Endothelial cell (in vitro differentiated cells): Measurements from ENCODE around the gene KCNE2. TPM values are rescaled to one million over a fixed set of nuclear protein-coding genes. Genes with fewer than 3 reads are reported as not detected.

Experiments
- DNase-seq: peaks from one replicate; pipeline ENCODE4 v3.0.0; 2021; ENCODE audit warnings: low spot score
- H3K27ac Mint-ChIP-seq: one replicate; pipeline ENCODE4 v1.8.0; 2021; ENCODE audit warnings: mixed read lengths, inconsistent platforms; ENCODE audit not compliant: unreplicated experiment
- H3K27me3 Mint-ChIP-seq: one replicate; pipeline ENCODE4 v1.8.0; 2021; ENCODE audit warnings: mild to moderate bottlenecking, moderate library complexity, mixed read lengths, inconsistent platforms; ENCODE audit not compliant: unreplicated experiment
- H3K36me3 Mint-ChIP-seq: one replicate; pipeline ENCODE4 v1.8.0; 2021; ENCODE audit warnings: mild to moderate bottlenecking, low read depth, mixed read lengths, inconsistent platforms; ENCODE audit not compliant: unreplicated experiment
- H3K4me1 Mint-ChIP-seq: one replicate; pipeline ENCODE4 v1.8.0; 2021; ENCODE audit warnings: mild to moderate bottlenecking, mixed read lengths, inconsistent platforms; ENCODE audit not compliant: unreplicated experiment
- H3K4me3 Mint-ChIP-seq: one replicate; pipeline ENCODE4 v1.8.0; 2021; ENCODE audit warnings: mild to moderate bottlenecking, mixed read lengths, inconsistent platforms; ENCODE audit not compliant: unreplicated experiment
- H3K9me3 Mint-ChIP-seq: one replicate; pipeline ENCODE4 v1.8.0; 2021; ENCODE audit warnings: mixed read lengths, inconsistent platforms; ENCODE audit not compliant: unreplicated experiment
- total RNA-seq: library from RNA; stranded (reverse); fragmentation: NEBNext Ultra II Directional; extraction: Animal tissue kit (Norgen Biotek cat#: 25700); gene quantifications from one replicate; pipeline ENCODE4 v1.2.1, GENCODE V29; 2021; ENCODE audit not compliant: unreplicated experiment
- TF ChIP-seq, protein P1 (sequence below): fragments of 200-600 bp; sonication (generic); IDR thresholded peaks from one replicate; pipeline ENCODE4 v1.5.0; 2021; ENCODE audit warnings: antibody characterized with exemption; ENCODE audit not compliant: unreplicated experiment

The KCNE2 gene
- total RNA-seq, 1 donor from 2014 or later, result not detected

DNA sequence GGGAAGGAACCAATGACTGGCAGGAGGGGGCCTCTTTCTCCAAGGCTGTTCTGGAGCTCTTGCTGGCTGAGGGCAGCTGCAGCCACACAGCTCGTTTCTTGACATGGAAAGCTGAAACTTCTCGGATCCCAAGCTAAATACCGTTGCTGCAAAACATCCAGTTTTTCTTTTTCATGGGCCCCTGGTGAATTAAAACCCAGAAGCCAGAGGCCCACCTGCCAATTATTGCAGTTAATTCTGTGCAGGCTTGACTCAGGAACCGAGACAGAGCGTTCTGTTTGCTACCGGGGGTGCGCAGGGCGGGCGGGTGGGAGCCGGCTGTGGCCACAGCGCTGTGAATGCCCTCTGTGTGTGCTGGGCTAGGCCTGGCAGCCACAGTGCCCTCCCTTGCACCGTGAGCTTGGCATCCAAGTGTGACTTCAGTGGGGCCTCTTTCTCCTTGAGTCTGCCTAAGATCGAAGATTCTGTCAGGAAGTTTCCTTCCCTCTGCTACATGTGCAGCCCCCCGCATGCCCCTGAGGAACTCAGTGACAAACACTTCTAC lies 19.9 kb upstream of the KCNE2 start:
- no peak for DNase-seq
- TF ChIP-seq, protein P1, sequence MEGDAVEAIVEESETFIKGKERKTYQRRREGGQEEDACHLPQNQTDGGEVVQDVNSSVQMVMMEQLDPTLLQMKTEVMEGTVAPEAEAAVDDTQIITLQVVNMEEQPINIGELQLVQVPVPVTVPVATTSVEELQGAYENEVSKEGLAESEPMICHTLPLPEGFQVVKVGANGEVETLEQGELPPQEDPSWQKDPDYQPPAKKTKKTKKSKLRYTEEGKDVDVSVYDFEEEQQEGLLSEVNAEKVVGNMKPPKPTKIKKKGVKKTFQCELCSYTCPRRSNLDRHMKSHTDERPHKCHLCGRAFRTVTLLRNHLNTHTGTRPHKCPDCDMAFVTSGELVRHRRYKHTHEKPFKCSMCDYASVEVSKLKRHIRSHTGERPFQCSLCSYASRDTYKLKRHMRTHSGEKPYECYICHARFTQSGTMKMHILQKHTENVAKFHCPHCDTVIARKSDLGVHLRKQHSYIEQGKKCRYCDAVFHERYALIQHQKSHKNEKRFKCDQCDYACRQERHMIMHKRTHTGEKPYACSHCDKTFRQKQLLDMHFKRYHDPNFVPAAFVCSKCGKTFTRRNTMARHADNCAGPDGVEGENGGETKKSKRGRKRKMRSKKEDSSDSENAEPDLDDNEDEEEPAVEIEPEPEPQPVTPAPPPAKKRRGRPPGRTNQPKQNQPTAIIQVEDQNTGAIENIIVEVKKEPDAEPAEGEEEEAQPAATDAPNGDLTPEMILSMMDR, result no peak
- no peaks in the 10 kb centered on the region for H3K9me3 Mint-ChIP-seq
- no peaks in the 10 kb centered on the region for H3K36me3 Mint-ChIP-seq
- H3K4me1 Mint-ChIP-seq, result peaks cover 2% of the 10 kb centered on the region
- H3K27me3 Mint-ChIP-seq, result no peaks in the 10 kb centered on the region
- H3K27ac Mint-ChIP-seq, result no peak overlapping the region
- no peak overlapping the region for H3K4me3 Mint-ChIP-seq

DNA sequence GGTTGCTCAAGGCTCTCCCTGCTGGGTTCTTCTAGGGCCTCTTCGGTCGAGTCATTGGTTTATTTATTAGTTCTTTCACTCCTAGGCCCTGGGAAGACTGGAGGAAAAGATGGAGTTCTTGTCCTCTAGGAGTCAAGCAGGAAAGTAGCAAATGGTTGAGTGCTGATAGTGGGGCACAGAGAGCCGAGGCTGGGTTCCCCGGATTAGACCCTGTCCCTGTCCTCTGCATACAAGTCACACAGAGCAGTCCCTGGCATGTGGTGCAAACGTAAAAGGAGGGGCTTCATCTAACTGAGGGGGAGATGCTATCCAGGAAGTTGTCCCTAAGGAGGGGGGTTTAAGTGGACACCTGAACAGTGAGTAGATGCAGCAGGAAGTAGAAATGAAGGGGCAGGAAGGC lies 19.2 kb upstream of the KCNE2 start:
- TF ChIP-seq, protein P1, result no peak
- no peak for DNase-seq
- no peaks in the 10 kb centered on the region for H3K9me3 Mint-ChIP-seq
- H3K4me1 Mint-ChIP-seq, result peaks cover 2% of the 10 kb centered on the region
- H3K36me3 Mint-ChIP-seq, result no peaks in the 10 kb centered on the region
- H3K4me3 Mint-ChIP-seq, result no peak overlapping the region
- peaks cover 2% of the 10 kb centered on the region for H3K27me3 Mint-ChIP-seq
- no peak overlapping the region for H3K27ac Mint-ChIP-seq

DNA sequence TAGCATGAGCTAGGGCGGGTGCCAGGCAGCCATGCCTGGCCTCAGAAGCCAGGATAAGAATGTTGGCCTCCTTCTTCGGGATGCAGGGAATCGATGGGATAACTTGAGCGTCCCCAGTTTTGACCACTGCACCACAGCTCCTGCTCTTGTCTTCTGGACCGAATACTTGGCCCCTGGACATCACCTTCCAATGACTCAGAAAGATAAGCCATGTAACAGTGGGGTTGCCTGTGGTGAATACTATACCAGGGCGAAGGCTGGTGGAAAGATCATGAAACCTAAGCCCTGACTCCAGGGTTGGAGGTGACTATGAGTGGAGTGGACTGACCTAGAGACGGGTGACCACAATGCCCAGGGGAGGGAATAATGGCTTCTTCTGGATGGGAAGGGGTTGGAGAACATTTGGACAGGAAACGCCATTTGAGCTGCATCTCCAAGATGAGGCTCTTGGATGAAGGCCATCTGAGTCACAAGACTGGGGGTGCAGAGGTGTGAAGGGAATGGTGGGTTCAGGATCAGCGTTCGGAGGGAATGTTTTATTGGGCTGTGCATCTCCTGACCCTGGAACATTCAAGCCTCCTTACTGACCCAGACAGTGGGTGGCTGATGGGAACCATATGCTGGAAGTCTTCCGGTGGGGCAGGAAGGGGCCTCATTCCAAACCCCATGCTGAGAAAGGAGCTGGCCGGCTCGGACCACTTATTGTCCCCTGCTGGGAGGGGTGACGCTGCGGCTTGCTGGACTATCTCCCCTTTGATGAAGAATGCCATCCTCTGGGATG lies 18.5 kb upstream of the KCNE2 start:
- TF ChIP-seq, protein P1, result no peak
- Mint-ChIP-seq H3K36me3 (no peaks in the 10 kb centered on the region), H3K9me3 (no peaks in the 10 kb centered on the region), H3K27ac (no peak overlapping the region), H3K4me3 (no peak overlapping the region), H3K4me1 (peaks cover 2% of the 10 kb centered on the region), H3K27me3 (peaks cover 2% of the 10 kb centered on the region)
- no peak for DNase-seq

GRCh38 chr21:34345892-34346291 lies 17.9 kb upstream of the KCNE2 start:
- Mint-ChIP-seq H3K9me3 (no peaks in the 10 kb centered on the region), H3K27ac (no peak overlapping the region), H3K4me3 (no peak overlapping the region), H3K36me3 (no peaks in the 10 kb centered on the region), H3K4me1 (peaks cover 2% of the 10 kb centered on the region), H3K27me3 (peaks cover 2% of the 10 kb centered on the region)
- no peak for DNase-seq
- TF ChIP-seq, protein P1, result no peak

GRCh38 chr21:34348890-34349519 lies 14.8 kb upstream of the KCNE2 start:
- TF ChIP-seq, protein P1, result no peak
- Mint-ChIP-seq H3K4me3 (no peak overlapping the region), H3K4me1 (peaks cover 2% of the 10 kb centered on the region), H3K36me3 (no peaks in the 10 kb centered on the region), H3K27me3 (peaks cover 2% of the 10 kb centered on the region), H3K27ac (peak overlapping the region; percentile 22), H3K9me3 (no peaks in the 10 kb centered on the region)
- no peak for DNase-seq
